Nephron (organoid): ENCODE measurements around the gene SPON1.
A peak's percentile ranks its signal among the peaks of the same experiment; 100 is the strongest.

Source experiments
- H3K27ac Mint-ChIP-seq, 3 experiments: 2 replicates each; pipeline ENCODE4 v1.8.0; 2020; ENCODE audit warnings: mixed read lengths in 3 of 3, mild to moderate bottlenecking in 2 of 3, moderate library complexity in 1 of 3
- H3K27me3 Mint-ChIP-seq: 2 replicates; pipeline ENCODE4 v1.8.0; 2021; ENCODE audit warnings: low read depth, mild to moderate bottlenecking, moderate library complexity, mixed read lengths
- H3K36me3 Mint-ChIP-seq: 2 replicates; pipeline ENCODE4 v1.8.0; 2020; ENCODE audit warnings: low read depth, mixed read lengths
- H3K4me1 Mint-ChIP-seq: 2 replicates; pipeline ENCODE4 v1.8.0; 2020; ENCODE audit warnings: mixed read lengths
- H3K4me3 Mint-ChIP-seq, 3 experiments: 2 replicates each; pipeline ENCODE4 v1.8.0; 2020; ENCODE audit warnings: mild to moderate bottlenecking in 3 of 3, mixed read lengths in 3 of 3, moderate library complexity in 2 of 3
- H3K9me3 Mint-ChIP-seq: 2 replicates; pipeline ENCODE4 v1.8.0; 2020; ENCODE audit warnings: mixed read lengths
- TF ChIP-seq, protein P1 (sequence below), 3 experiments: fragments of 200-600 bp; sonication (generic); IDR thresholded peaks; one replicate each; pipeline ENCODE4 v1.5.0; 2021; ENCODE audit warnings: antibody characterized with exemption in 3 of 3; ENCODE audit not compliant: unreplicated experiment in 3 of 3

SPON1 gene

DNA sequence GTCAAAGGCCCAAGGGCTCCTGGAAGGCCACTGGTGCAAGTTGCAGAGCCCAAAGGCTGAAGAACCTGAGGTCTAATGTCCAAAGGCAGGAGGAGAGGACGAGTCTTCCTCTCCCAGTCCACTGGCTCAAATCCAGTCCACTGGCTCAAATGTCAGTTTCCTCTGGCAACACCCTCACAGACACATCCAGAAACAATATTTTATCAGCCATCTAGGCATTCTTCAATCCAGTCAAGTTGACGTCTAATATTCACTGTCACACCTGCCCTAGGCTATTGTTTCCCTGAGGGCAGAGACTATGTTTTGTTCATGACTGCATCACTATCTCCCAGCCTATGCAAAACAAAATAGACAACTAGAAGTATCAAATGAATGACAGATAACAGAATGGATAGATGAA is 148.1 kb downstream of the SPON1 start:
- Mint-ChIP-seq H3K9me3 (no peaks in the 10 kb centered on the region), H3K4me3 (no peak overlapping the region), H3K27me3 (peaks cover 8% of the 10 kb centered on the region), H3K27ac (no peak overlapping the region), H3K36me3 (no peaks in the 10 kb centered on the region), H3K4me1 (peaks cover 46% of the 10 kb centered on the region)
- TF ChIP-seq, protein P1, sequence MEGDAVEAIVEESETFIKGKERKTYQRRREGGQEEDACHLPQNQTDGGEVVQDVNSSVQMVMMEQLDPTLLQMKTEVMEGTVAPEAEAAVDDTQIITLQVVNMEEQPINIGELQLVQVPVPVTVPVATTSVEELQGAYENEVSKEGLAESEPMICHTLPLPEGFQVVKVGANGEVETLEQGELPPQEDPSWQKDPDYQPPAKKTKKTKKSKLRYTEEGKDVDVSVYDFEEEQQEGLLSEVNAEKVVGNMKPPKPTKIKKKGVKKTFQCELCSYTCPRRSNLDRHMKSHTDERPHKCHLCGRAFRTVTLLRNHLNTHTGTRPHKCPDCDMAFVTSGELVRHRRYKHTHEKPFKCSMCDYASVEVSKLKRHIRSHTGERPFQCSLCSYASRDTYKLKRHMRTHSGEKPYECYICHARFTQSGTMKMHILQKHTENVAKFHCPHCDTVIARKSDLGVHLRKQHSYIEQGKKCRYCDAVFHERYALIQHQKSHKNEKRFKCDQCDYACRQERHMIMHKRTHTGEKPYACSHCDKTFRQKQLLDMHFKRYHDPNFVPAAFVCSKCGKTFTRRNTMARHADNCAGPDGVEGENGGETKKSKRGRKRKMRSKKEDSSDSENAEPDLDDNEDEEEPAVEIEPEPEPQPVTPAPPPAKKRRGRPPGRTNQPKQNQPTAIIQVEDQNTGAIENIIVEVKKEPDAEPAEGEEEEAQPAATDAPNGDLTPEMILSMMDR (IDR thresholded peaks at IDR 0.05; ENCODE audit: unreplicated experiment in 3 of 3): no peak

DNA sequence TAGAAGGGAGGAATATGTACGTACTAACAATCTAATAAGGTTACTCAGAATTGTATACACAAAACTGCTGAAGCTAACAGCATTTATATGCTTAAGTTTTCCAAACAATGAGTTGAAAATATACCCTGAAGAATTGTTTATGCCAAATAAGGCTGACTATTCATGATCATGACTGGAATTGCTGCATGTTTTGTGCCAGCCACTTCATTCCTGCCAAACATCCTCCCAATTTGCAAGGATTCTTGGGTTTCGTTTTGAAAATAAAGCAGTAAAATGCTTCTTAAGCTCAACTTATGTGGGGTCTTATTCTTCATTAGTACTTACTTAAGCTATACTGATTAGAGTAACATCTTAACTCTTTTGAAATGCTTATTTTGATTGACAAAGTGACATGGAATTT is 149.0 kb downstream of the SPON1 start:
- TF ChIP-seq, protein P1 (IDR thresholded peaks at IDR 0.05; ENCODE audit: unreplicated experiment in 3 of 3): no peak
- peaks cover 7% of the 10 kb centered on the region for H3K36me3 Mint-ChIP-seq
- peak overlapping the region in 1 of 3 experiments; percentile 26 for H3K27ac Mint-ChIP-seq
- no peak overlapping the region for H3K4me3 Mint-ChIP-seq
- H3K27me3 Mint-ChIP-seq: peaks cover 8% of the 10 kb centered on the region
- peaks cover 46% of the 10 kb centered on the region for H3K4me1 Mint-ChIP-seq
- H3K9me3 Mint-ChIP-seq: no peaks in the 10 kb centered on the region

DNA sequence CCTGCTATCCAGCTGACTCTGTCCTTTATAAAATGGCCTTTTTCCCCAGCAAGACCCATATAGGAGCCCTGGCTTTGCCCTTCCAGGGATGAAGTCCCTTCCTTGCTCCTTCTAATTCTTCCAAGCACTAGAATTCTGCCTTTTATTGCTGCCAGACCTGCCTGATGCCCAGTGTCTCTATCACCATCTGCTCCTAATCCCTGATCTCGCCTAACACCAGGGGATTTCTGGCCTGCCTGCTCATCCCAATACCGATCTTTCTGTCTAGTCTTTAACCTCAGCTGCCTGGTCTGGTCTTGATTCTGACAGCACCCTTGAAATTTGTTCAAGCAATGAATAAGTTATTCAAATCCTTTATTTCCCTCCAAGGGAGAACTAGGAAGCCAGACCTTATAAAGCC is 150.2 kb downstream of the SPON1 start:
- H3K4me1 Mint-ChIP-seq: peaks cover 48% of the 10 kb centered on the region
- H3K9me3 Mint-ChIP-seq: no peaks in the 10 kb centered on the region

DNA sequence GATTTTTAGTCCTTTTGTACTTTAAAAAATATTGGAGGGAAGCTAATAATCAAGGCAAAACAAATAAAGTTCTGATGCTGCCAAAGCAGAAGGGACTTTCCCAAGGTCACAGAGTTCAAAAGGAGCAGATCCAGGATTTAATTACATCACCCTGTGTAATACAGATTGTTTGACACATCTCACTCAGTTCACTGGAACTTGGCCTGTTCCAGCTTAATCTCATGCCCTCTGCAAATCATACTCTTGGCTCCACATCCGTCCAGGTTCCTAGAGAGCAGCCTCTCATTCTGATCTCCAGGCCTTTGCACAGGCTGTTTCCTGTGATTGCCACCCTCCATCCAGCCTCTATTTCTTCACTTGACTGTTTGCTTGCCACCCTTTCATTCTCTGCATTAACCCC is 151.7 kb downstream of the SPON1 start:
- peak overlapping the region; percentile 2 to 27 (median 11) for H3K27ac Mint-ChIP-seq
- peaks cover 44% of the 10 kb centered on the region for H3K4me1 Mint-ChIP-seq
- no peaks in the 10 kb centered on the region for H3K9me3 Mint-ChIP-seq
- H3K4me3 Mint-ChIP-seq: no peak overlapping the region
- peaks cover 8% of the 10 kb centered on the region for H3K27me3 Mint-ChIP-seq
- TF ChIP-seq, protein P1 (IDR thresholded peaks at IDR 0.05; ENCODE audit: unreplicated experiment in 3 of 3): no peak
- H3K36me3 Mint-ChIP-seq: peaks cover 12% of the 10 kb centered on the region

More for the DNA sequence above, 150.2 kb downstream of the SPON1 start:
- peak overlapping the region; percentile 1 to 19 (median 11) for H3K27ac Mint-ChIP-seq
- peaks cover 10% of the 10 kb centered on the region for H3K36me3 Mint-ChIP-seq
- H3K4me3 Mint-ChIP-seq: no peak overlapping the region
- peaks cover 8% of the 10 kb centered on the region for H3K27me3 Mint-ChIP-seq
- TF ChIP-seq, protein P1 (IDR thresholded peaks at IDR 0.05; ENCODE audit: unreplicated experiment in 3 of 3): no peak

DNA sequence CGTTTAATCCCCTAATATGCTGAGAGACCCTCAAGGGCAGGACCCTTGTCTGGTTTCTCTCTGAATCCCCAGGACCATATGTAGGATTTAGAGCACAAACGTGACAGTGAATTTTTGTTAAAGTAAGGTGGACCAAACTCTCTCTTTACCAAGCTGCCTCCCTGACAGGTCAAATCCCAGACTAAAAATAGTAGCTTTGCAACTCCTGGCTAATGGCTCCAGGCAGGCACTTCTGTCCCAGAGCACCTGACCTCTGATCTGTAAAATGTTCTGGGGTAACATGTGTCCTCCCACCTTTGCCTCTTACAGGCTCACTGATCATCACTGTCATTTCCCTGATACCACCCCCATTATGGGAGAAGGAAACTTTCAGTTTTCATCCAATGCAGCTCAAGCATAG is 152.3 kb downstream of the SPON1 start:
- H3K27ac Mint-ChIP-seq: peak overlapping the region; percentile 2 to 27 (median 11)
- peaks cover 41% of the 10 kb centered on the region for H3K4me1 Mint-ChIP-seq
- no peaks in the 10 kb centered on the region for H3K9me3 Mint-ChIP-seq
- H3K27me3 Mint-ChIP-seq: peaks cover 8% of the 10 kb centered on the region
- TF ChIP-seq, protein P1 (IDR thresholded peaks at IDR 0.05; ENCODE audit: unreplicated experiment in 3 of 3): no peak
- peaks cover 12% of the 10 kb centered on the region for H3K36me3 Mint-ChIP-seq
- H3K4me3 Mint-ChIP-seq: no peak overlapping the region

DNA sequence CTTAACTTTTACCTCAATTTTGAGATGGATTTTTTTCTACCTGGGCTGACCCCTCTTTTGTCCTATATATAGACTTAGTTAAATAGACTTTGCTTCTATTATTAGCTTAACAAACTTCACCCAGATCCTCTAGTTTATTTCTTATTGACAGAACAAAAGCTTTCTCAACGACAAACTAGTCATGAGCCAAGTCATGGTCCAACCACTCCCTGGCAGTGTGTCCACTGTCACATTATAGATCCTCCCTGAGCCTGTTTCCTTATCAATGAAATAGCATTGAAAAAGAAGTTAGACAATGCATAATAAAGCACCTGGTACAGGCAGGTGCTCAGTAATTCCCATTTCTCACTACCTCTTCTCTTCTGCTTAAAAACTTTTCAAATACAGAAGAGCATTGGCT is 155.1 kb downstream of the SPON1 start:
- peaks cover 20% of the 10 kb centered on the region for H3K36me3 Mint-ChIP-seq
- H3K4me3 Mint-ChIP-seq: no peak overlapping the region
- TF ChIP-seq, protein P1 (IDR thresholded peaks at IDR 0.05; ENCODE audit: unreplicated experiment in 3 of 3): no peak
- peaks cover 4% of the 10 kb centered on the region for H3K9me3 Mint-ChIP-seq
- H3K27me3 Mint-ChIP-seq: peaks cover 8% of the 10 kb centered on the region
- peaks cover 24% of the 10 kb centered on the region for H3K4me1 Mint-ChIP-seq
- peak overlapping the region; percentile 7 to 59 (median 43) for H3K27ac Mint-ChIP-seq
